GM18870 (cell line): Measurements from ENCODE around the gene SLC37A1.

Experiments
- ATAC-seq: cut with Tn5 transposase; IDR thresholded peaks from one replicate; pipeline ENCODE4 v1.9.1; 2021; ENCODE audit warnings: moderate library complexity; ENCODE audit not compliant: unreplicated experiment

Gene SLC37A1

GRCh38 chr21:42558846-42559245 lies 45.2 kb downstream of the SLC37A1 start:
- no peak for ATAC-seq

- ATAC-seq: no peak
These were observed 45.7 kb downstream of the SLC37A1 start for GRCh38 chr21:42559326-42559725.

GRCh38 chr21:42560517-42561179 lies 47.0 kb downstream of the SLC37A1 start:
- no peak for ATAC-seq

- no peak for ATAC-seq
These were observed 48.4 kb downstream of the SLC37A1 start for GRCh38 chr21:42561762-42562650.

GRCh38 chr21:42562816-42563215 lies 49.2 kb downstream of the SLC37A1 start:
- ATAC-seq: no peak

- ATAC-seq: no peak
These were observed 49.6 kb downstream of the SLC37A1 start for GRCh38 chr21:42563261-42563660.

GRCh38 chr21:42563686-42564085 lies 50.0 kb downstream of the SLC37A1 start:
- ATAC-seq: no peak

- no peak for ATAC-seq
These were observed 50.9 kb downstream of the SLC37A1 start for GRCh38 chr21:42564561-42564971.

GRCh38 chr21:42565206-42565810 lies 51.7 kb downstream of the SLC37A1 start:
- no peak for ATAC-seq

- no peak for ATAC-seq
These were observed 52.4 kb downstream of the SLC37A1 start for GRCh38 chr21:42565886-42566523.

GRCh38 chr21:42566524-42567213 lies 53.0 kb downstream of the SLC37A1 start:
- ATAC-seq: no peak

- no peak for ATAC-seq
These were observed 53.5 kb downstream of the SLC37A1 start for GRCh38 chr21:42567214-42567555.

- ATAC-seq: no peak
These were observed 54.2 kb downstream of the SLC37A1 start for GRCh38 chr21:42567861-42568260.

GRCh38 chr21:42568376-42568775 lies 54.7 kb downstream of the SLC37A1 start:
- no peak for ATAC-seq

- no peak for ATAC-seq
These were observed 55.4 kb downstream of the SLC37A1 start for GRCh38 chr21:42568866-42569731.

GRCh38 chr21:42569732-42570301 lies 56.2 kb downstream of the SLC37A1 start:
- no peak for ATAC-seq

GRCh38 chr21:42570362-42570761 lies 56.7 kb downstream of the SLC37A1 start:
- no peak for ATAC-seq

- ATAC-seq: no peak
These were observed 57.3 kb downstream of the SLC37A1 start for GRCh38 chr21:42570841-42571387.
